Esophagus muscularis mucosa (tissue), 4 donors: Measurements from ENCODE around the gene CDH4. TPM values are rescaled to one million over a fixed set of nuclear protein-coding genes. Genes with fewer than 3 reads are reported as not detected.

Experiments used
- DNase-seq: peaks from one replicate; pipeline ENCODE4 v3.0.0-alpha.2; 2017; ENCODE audit errors: extremely low spot score
- H3K27ac ChIP-seq, 4 donors: fragments of 200-600 bp; sonication (generic); replicated peaks in 1 of 4; 1 replicate in 3 of 4; 2 replicates in 1 of 4; pipeline ENCODE4 v1.5.1; 2016 to 2019; ENCODE audit warnings: mild to moderate bottlenecking in 1 of 4
- H3K27me3 ChIP-seq, 4 donors: fragments of 200-600 bp; sonication (generic); one replicate each; pipeline versions ENCODE4 v1.5.1 to v1.6.0; 2016 to 2019
- H3K36me3 ChIP-seq, 4 donors: fragments of 200-600 bp; sonication (generic); one replicate each; pipeline ENCODE4 v1.5.1; 2016 to 2019
- H3K4me1 ChIP-seq, 4 donors: fragments of 200-600 bp; sonication (generic); one replicate each; pipeline ENCODE4 v1.5.1; 2016 to 2019
- H3K4me3 ChIP-seq, 4 donors: fragments of 200-600 bp; sonication (generic); 1 replicate in 2 of 4; 2 replicates in 2 of 4; pipeline ENCODE4 v1.5.1; 2016 to 2019; ENCODE audit warnings: mild to moderate bottlenecking in 4 of 4, moderate library complexity in 1 of 4
- H3K9me3 ChIP-seq, 4 donors: fragments of 200-600 bp; sonication (generic); 1 replicate in 3 of 4; 2 replicates in 1 of 4; pipeline ENCODE4 v1.5.1; 2016 to 2019
- EP300 ChIP-seq: sonication (generic); formaldehyde crosslinking; IDR thresholded peaks from one replicate; pipeline ENCODE4 v1.6.1; 2017; ENCODE audit warnings: antibody characterized with exemption
- POLR2A ChIP-seq: fragments of 450-650 bp; IDR thresholded peaks from one replicate; pipeline ENCODE4 v1.6.1; 2017; ENCODE audit warnings: antibody characterized with exemption, moderate library complexity, mild to moderate bottlenecking, low read depth
- POLR2AphosphoS5 ChIP-seq, 2 donors: sonication (generic); formaldehyde crosslinking; IDR thresholded peaks; one replicate each; pipeline ENCODE4 v1.6.1; 2017; ENCODE audit warnings: antibody characterized with exemption in 2 of 2
- WGBS: methylation state at CpG from one replicate; pipeline ENCODE4 v1.1.5; 2018; 5-methylcytosine and 5-hydroxymethylcytosine counted together
- intact Hi-C: fragments of 100-400 bp; cut with DNase I; formaldehyde crosslinking; loops from one replicate; pipeline ENCODE4 v1.15.1; 2023
- total RNA-seq, 4 donors: library from RNA; depleted of rRNA; stranded (reverse); fragments of >200 nt; gene quantifications; one replicate each; pipeline versions ENCODE4 v1.1.0 to v1.2.1, GENCODE V29; 2016
- TF ChIP-seq, protein P1 (sequence below), 3 experiments: fragments of 200-600 bp in 2 of 3; fragments of 450-650 bp in 1 of 3; sonication (generic) in 2 of 3; IDR thresholded peaks; one replicate each; pipeline ENCODE4 v1.5.1; 2017 to 2019; ENCODE audit warnings: antibody characterized with exemption in 3 of 3, mild to moderate bottlenecking in 2 of 3, moderate library complexity in 1 of 3

CDH4 gene
- total RNA-seq, 4 donors from 2014 or later: 0.42 to 1.3 (median 0.48) TPM

DNA sequence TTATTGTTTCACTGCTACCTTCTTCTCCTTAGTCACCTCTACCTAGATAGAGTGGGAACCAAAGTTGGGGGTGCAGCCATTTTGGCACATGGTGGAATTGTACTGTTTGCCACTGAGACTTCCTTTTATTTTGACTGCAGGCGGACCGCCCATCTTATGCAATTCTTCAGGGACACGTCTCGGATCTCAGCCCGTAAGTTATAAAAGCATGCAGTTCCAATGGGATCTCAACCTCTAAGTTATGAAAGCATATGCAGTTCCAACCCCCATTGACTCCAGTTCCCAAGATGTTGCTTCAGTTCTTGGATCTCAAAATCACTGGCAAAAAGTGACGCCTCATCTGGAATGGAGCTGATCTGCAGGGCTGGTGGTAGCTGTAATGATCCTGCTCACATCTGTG is 41.2 kb upstream of the CDH4 start:
- Histone ChIP-seq H3K27me3 (peaks cover 0 to 7% (median 0%) of the 10 kb centered on the region in 4 donors), H3K9me3 (no peaks in the 10 kb centered on the region), H3K4me1 (no peaks in the 10 kb centered on the region), H3K27ac (no peak overlapping the region), H3K4me3 (no peak overlapping the region), H3K36me3 (no peaks in the 10 kb centered on the region)
- intact Hi-C loops: no loop called here
- TF ChIP-seq, protein P1, sequence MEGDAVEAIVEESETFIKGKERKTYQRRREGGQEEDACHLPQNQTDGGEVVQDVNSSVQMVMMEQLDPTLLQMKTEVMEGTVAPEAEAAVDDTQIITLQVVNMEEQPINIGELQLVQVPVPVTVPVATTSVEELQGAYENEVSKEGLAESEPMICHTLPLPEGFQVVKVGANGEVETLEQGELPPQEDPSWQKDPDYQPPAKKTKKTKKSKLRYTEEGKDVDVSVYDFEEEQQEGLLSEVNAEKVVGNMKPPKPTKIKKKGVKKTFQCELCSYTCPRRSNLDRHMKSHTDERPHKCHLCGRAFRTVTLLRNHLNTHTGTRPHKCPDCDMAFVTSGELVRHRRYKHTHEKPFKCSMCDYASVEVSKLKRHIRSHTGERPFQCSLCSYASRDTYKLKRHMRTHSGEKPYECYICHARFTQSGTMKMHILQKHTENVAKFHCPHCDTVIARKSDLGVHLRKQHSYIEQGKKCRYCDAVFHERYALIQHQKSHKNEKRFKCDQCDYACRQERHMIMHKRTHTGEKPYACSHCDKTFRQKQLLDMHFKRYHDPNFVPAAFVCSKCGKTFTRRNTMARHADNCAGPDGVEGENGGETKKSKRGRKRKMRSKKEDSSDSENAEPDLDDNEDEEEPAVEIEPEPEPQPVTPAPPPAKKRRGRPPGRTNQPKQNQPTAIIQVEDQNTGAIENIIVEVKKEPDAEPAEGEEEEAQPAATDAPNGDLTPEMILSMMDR (IDR thresholded peaks at IDR 0.05): no peak
- TF ChIP-seq POLR2AphosphoS5 (IDR thresholded peaks at IDR 0.05) (no peak), EP300 (no peak), POLR2A (no peak)
- 80% methylated on average over 6 of the region's 6 CpGs for WGBS
- DNase-seq: no peak

DNA sequence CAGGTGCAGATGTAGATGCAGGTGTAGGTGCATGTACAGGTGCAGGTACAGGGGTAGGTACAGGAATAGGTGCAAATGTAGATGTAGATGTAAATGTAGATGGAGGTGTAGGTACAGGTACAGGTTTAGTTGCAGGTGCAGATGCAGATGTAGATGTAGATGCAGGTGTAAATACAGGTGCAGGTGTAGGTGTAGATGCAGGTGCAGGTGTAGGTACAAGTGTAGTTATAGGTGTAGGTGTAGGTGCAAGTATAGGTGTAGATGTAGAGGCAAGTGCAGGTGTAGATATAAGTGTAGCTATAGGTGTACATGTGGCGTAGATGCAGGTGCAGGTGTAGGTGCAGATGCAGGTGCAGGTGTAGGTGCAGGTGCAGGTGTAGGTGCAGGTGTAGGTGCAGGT is 34.2 kb upstream of the CDH4 start:
- H3K27ac ChIP-seq: no peak overlapping the region
- TF ChIP-seq POLR2AphosphoS5 (IDR thresholded peaks at IDR 0.05) (no peak), POLR2A (no peak), EP300 (no peak)
- TF ChIP-seq, protein P1 (IDR thresholded peaks at IDR 0.05): no peak
- H3K4me3 ChIP-seq: no peak overlapping the region
- no peaks in the 10 kb centered on the region for H3K4me1 ChIP-seq
- 95% methylated on average over 1 of the region's 1 CpG for WGBS
- no peaks in the 10 kb centered on the region for H3K36me3 ChIP-seq
- DNase-seq: no peak
- intact Hi-C loops: no loop called here
- peaks cover 0 to 22% (median 0%) of the 10 kb centered on the region in 4 donors for H3K27me3 ChIP-seq
- no peaks in the 10 kb centered on the region for H3K9me3 ChIP-seq

DNA sequence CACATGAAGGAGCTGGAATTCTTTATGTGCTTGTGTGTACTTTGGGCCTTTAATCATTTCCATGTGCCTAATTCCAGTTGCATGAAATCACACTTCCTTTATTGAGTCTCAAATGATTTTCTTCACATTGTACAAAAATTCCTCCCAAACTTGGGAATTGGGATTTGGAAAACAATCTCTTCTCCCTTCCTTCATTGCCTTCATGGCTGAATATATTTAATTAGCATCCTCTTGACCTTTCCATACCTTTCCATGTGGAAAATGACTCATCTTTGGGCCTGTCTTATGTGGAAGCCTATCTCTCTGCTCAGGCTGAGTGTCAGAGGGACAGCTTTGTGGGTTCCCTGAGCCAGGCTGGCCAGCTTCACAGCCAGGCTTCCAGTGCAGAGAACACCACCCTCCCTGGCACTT is 33.0 kb upstream of the CDH4 start:
- no peak overlapping the region for H3K4me3 ChIP-seq
- H3K9me3 ChIP-seq: no peaks in the 10 kb centered on the region
- peaks cover 0 to 30% (median 0%) of the 10 kb centered on the region in 4 donors for H3K27me3 ChIP-seq
- intact Hi-C loops: no loop called here
- no peaks in the 10 kb centered on the region for H3K4me1 ChIP-seq
- no peaks in the 10 kb centered on the region for H3K36me3 ChIP-seq
- H3K27ac ChIP-seq: no peak overlapping the region
- TF ChIP-seq EP300 (no peak), POLR2A (no peak), POLR2AphosphoS5 (IDR thresholded peaks at IDR 0.05) (no peak)
- TF ChIP-seq, protein P1 (IDR thresholded peaks at IDR 0.05): no peak
- no peak for DNase-seq

DNA sequence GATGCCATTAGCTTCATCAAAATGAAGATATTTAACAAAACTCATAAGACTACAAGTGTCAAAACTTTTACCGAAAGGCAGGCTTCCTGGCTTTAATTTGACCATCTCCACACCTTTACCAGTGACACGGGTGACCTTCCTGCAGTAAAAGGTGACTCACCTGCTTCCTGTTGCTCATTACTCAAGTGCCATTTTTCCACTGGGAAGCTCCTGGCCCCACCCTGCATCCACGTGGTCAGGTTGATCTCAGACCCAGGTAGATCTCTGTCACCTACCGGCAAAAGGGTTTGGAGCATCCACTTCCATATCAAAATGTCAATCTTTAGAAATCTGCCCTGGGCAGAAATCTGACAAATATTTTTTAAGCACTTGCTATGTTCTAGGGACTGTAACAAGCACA is 31.9 kb upstream of the CDH4 start:
- TF ChIP-seq, protein P1 (IDR thresholded peaks at IDR 0.05): no peak
- no peak for TF ChIP-seq POLR2A
- TF ChIP-seq POLR2AphosphoS5 (IDR thresholded peaks at IDR 0.05): no peak
- no peak for TF ChIP-seq EP300
- DNase-seq: no peak
- Histone ChIP-seq H3K27ac (no peak overlapping the region), H3K27me3 (peaks cover 0 to 41% (median 0%) of the 10 kb centered on the region in 4 donors), H3K4me1 (no peaks in the 10 kb centered on the region), H3K4me3 (no peak overlapping the region), H3K36me3 (no peaks in the 10 kb centered on the region), H3K9me3 (no peaks in the 10 kb centered on the region)
- intact Hi-C loops: no loop called here
- WGBS: 78% methylated on average over 4 of the region's 4 CpGs

DNA sequence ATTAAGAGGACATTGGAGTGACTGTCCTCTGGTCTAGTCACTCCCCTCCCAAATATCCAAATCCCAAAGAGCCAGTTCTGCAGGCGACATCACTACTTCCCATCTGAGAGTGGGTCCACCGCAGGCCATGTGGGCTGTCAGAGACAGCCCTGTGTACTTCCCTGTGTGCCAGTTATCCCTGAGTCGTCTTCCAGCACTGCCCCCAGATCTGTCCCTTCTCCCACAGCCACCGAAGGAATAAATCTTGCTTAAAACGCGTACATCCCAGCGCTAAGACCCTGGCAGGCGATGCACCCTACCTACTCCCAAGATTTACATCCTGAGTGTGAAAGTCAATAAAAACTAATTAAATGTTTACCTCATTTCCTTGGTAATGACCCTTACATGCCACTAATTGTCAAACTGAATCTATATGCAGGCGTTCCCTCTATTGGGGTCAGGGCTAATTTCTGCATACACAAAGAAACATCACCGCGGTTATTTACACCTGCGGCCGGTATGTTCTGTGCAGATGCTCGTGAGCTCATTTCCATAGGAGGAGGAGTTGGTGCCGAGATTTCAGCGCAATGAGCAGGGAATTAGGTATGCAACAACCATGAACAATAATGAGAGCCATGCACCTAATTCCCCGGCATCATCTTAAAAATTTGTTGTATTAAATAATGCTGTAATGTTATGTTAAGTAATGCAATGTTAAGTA is 31.3 kb upstream of the CDH4 start:
- no peaks in the 10 kb centered on the region for H3K9me3 ChIP-seq
- H3K27ac ChIP-seq: no peak overlapping the region
- no peaks in the 10 kb centered on the region for H3K36me3 ChIP-seq
- 83% methylated on average over 17 of the region's 17 CpGs for WGBS
- no peak for DNase-seq
- TF ChIP-seq, protein P1 (IDR thresholded peaks at IDR 0.05): no peak
- TF ChIP-seq POLR2A: no peak
- TF ChIP-seq EP300: no peak
- TF ChIP-seq POLR2AphosphoS5 (IDR thresholded peaks at IDR 0.05): no peak
- no peak overlapping the region for H3K4me3 ChIP-seq
- H3K27me3 ChIP-seq: peaks cover 0 to 44% (median 0%) of the 10 kb centered on the region in 4 donors
- H3K4me1 ChIP-seq: no peaks in the 10 kb centered on the region
- intact Hi-C loops: no loop called here
